HG02885 (cell line): ENCODE results near the gene SLMAP.
"Not testable (repeated sequence)": the region's sequence is repeated elsewhere in the genome, so short reads cannot be mapped to it uniquely, and the experiment has no call there.

ENCODE experiments used
- ATAC-seq: cut with Tn5 transposase; IDR thresholded peaks from one replicate; pipeline ENCODE4 v1.9.1; 2021; ENCODE audit warnings: mild to moderate bottlenecking; ENCODE audit not compliant: unreplicated experiment, poor library complexity

Gene SLMAP

DNA sequence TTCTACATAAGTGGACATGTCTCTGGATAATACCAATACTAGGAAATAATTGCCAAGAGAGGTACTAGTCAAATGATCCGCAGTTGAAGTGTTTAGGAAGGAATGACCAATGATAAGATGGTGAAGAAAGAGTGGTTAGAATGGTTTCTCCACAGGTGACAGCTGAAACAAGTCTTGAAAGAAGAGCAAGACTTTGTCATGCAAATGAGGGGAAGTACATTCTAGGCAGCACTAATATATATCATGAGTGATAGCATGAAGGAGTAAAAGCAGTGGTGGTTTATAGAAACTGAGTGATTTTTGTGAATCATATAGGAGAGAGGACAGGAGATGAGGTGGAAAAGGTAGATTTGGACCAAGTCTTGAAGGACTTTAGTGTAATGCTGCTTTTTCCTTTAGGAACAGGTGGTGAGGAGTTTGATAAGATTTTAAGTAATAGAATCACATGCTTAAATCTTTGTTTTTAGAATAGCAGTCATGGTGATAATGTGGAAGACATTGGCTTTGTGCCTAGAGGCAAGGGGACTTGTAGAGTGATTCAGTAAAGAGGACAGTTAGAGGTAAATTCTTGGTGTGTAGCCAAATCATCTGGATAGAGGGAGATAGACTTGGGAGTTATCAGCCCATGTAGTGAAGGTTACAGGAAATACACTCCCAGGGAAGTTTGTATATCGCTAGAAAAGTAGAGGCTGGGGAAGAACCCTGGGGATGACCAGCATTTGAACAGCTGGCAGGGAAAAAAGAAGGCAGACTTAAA lies 31.9 kb downstream of the SLMAP start:
- peak; percentile 97 for ATAC-seq

DNA sequence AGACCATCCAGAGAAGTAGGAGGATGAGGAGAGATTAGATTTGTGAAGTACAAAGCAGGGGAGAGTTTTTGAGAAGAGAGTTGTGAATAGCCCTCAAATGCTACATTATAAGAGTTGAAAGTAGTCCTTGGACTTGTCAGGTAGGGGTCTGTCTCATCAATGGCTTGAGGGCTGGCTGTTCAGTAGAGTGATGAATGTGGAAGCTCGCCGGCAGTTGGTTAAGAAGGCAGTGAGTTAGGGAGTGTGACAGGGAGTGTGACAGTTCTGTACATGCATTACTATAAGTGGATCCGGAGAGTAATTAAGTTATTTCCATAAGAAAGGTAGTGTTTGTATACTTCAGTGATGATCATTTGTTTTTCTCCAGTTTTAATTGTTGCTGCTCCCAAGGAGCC lies 32.5 kb downstream of the SLMAP start:
- ATAC-seq = no peak

DNA sequence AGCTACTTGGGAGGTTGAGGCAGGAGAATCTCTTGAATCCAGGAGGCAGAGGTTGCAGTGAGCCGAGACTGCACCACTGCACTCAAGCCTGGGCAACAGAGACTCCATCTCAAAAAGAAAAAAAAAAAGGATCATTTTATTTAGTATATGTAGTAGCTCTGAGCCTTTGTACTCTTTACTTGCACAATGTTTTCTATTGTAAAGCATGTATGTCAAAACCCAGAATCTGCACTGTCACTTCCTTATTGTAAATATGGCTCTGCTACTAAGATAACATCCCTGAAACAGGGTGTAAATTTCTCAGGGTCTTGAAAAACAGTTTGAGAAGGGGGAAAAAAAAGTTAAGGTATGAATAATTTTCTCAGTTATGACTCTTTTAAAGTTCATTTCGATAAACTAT lies 35.1 kb downstream of the SLMAP start:
- no peak for ATAC-seq

DNA sequence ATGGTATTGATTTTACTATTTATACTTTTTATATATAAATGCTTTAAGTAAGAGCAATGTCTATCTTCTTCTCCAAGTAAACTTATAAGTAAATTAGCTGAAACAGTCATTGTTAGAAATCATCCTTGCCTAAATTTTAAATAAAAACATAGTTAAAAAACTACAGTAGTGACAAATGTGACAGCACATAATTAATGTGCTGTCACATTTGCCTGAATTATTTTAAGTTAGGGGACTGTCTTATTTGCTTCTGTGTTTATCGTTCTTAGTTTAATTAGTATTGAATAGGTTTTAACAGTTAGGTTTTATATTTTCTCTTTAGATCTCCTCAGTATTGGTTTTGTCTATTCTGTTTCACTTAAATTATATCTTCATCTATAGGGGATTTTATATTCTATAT lies 36.1 kb downstream of the SLMAP start:
- no peak for ATAC-seq

DNA sequence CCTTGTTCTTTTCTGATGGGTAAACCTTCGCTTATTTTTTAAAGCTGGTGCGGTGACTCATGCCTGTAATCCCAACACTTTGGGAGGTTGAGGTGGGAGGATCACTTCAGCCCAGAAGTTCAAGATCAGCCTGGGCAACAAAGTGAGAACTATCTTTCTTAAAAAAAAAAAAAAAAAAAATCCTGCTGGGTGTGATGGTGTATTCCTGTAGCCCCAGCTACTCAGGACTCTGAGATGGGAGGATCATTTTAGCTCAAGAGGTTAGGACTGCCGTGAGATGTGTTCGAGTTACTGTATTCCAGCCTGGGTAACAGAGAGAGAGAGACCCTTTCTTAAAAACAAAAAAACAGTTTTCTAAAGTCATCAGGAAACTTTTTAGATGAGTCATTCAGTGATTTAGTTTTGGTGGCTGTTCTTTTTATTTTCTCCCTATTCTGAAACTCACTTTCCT lies 37.7 kb downstream of the SLMAP start:
- no peak for ATAC-seq

DNA sequence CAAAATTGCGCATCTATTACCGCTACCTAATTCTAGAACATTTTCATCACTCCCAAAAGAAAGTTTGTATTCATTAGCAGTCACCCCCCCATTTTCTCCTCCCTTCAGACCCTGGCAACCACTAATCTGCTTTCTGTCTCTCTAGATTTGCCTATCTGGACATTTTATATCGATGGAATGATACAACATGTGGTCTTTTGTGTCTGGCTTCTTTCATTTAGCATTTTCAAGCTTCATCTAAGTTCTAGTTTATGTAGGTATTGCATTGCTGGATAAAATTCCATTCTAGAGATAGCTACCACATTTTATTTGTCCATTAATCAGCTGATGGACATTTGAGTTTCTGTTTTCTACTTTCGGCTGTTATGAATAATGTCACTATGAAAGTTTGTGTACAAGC lies 38.4 kb downstream of the SLMAP start:
- no peak for ATAC-seq

DNA sequence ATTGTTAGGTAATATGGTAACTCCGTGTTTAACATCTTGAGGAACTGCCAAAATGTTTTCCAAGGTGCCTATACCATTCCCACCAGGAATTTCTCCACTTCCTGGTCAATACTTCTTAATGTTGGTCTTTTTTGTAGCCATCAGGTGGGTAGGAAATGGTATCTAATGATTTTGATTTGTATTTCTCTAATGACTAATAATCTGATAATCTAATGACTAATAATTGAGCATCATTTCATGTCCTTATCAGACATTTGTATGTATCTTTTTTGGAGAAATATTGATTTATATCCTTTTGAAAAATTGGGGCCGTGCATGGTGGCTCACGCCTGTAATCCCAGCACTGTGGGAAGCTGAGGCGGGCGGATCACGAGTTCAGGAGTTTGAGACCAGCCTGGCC lies 38.8 kb downstream of the SLMAP start:
- ATAC-seq = no peak

DNA sequence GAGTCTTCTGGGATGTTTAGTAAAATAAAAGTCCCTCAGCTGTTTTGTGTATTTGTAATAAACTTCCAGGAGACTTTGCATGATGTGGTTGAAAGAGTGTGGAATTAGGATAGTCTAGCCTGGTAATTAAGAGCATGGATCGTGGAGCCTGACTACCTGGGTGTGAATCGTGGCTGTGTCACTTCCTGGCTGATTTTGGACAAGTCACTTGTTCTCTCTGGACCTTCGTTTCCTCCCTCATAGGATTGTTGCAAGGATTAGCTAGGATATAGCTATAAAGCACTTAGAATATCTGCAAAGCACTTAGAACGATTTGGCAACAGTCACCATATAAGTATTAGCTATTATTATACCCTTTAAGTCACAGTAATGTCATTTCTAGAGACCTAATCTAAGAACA lies 40.2 kb downstream of the SLMAP start:
- ATAC-seq = no peak

DNA sequence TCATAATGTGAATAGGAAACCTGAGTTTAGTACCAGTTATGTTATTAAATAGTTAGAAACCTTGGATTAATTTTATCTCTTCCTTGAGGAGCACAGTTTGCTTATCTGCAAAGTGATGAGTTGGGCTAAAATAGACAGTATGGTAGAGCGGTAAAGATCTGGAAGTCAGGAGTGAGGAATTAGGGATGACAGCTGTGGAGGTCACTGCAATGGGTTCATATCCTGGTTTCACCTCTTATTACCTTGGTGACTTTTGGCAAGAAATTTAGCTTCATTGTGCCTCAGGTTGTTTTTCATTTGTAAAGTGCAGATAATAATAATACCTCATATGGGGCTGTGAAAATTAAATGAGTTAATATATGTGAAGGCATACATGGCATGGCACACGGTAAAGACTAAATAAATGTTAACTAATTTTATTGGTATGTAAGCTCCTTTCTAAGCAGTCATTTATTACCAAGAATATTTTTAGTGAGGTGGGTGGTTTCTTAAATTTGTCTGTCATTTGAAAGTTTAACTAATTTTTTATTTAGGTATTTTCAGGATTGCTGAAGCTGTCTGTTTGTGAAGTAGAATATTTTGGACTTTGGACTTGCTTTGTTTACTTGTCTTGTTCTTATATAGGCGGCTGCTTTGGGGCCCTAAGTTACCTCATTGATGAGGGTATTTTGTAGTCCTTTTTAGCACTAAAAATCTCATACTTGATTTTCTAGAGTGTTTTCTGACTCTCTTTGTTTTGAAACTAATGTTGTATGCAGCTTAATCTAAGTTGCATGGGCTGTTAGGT lies 41.8 kb downstream of the SLMAP start:
- ATAC-seq = no peak

DNA sequence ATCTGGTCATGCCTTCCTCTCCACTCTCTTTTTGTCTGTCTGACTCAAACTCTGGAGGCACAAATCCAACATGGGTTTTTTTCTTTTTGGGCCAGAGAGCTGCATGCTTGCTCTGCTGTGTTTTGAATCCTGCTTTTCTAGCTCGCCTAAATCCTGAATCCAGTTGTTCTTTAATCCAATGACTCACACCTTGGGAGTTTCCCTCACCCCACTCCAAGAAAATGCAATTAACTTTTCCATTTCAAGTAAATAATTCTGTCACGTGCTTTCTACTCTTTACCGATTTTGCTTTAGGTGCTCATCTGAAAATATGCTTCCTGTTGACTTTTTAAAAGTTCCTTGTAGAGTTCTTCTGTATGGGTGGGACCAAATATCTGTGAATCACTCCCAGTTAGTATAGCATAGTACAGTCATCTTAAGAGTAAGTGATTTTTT lies 47.6 kb downstream of the SLMAP start:
- ATAC-seq = no peak

DNA sequence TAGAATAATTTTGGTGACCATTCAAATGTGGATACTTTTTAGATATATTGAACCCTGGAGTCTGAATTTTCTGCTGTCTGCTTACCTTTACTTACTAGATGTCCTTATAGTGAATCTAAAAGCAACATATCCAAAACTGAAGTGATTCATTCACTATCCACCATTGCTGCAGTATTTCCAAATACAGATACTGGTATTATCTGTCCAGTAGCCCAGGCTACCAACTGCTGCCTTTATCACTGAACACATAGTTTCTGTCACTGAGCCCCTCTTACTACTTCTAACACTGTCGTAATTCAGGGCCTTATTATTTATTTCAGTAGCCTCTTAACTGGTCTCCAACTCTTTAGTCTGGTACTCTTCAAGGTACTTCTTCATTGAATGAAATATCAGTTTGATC lies 49.2 kb downstream of the SLMAP start:
- ATAC-seq = no peak

DNA sequence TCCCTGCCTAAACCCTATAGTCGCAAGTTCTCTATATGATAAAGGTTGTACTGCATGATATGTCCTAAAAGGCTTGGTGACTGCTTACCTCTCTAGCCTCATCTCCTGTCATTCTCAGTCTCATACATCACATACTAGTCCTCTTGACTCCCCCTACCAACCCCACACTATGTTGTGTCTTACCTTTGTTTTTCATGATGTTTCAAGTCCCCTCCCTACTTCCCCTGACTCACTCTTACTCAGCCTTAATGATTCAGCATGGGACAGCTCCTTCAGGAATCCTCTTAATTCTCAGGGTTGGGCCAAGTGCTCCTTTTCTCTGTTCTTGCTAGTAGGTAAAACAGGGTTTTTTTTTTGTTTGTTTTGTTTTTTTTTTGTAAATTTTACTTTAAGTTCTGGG lies 49.6 kb downstream of the SLMAP start:
- no peak for ATAC-seq

DNA sequence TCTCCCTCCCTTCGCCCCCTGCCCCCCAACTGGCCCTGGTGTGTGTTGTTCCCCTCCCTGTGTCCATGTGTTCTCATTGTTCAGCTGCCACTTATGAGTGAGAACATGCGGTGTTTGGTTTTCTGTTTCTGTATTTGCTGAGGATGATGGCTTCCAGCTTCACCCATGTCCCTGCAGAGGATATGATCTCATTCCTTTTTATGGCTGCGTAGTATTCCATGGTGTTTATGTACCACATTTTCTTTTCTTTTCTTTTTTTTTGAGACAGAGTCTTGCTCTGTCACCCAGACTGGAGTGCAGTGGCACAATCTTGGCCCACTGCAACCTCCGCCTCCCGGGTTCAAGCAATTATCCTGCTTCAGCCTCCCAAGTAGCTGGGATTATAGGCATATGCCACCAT lies 50.1 kb downstream of the SLMAP start:
- not testable (repeated sequence) for ATAC-seq

DNA sequence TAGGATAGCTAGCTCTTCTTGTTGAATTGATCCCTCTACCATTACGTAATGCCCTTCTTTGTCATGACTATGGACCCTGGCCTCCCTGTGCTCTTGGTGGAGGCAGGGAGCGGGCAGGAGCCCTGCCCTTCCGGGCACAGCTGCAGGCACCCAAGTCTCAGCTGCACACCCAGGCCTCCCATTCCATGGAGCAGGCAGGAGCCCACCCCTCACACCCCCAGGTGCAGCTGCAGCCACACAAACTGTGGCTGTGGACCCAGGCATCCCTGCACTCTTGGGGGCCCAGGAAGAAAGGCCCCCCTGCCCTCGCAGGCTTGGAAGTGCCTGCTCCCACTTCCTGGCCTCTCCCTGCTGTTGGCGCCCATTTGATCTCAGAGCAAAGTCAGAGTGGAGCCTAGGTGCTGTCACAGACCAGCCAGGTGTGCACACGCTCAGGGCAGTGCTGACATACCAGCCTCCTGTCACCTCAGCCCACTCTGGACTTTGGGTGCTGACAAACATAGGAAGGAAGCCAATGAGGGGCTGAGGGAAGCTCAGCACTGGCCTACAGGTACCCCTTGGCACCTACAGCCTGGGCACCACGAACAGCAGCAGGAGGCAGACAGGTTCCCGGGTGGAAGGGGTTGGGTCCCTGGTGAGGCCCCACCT lies 53.0 kb downstream of the SLMAP start:
- ATAC-seq = no peak

DNA sequence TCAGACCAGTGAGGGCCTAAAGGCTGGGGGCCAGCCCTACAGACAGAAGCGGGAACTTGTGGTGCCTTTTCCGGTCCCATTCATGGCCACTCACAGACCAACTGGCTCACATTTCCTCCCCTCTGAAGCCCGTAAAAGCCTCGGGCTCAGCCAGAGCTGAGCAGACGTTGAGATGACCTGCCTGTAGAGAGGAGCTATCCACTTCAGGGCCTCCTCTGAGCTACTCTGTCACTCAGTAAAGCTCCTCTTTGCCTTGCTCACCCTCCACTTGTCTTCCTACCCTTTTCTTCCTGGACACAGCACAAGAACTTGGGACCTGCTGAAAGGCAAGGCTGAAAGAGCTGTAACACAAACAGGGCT lies 53.5 kb downstream of the SLMAP start:
- no peak for ATAC-seq

DNA sequence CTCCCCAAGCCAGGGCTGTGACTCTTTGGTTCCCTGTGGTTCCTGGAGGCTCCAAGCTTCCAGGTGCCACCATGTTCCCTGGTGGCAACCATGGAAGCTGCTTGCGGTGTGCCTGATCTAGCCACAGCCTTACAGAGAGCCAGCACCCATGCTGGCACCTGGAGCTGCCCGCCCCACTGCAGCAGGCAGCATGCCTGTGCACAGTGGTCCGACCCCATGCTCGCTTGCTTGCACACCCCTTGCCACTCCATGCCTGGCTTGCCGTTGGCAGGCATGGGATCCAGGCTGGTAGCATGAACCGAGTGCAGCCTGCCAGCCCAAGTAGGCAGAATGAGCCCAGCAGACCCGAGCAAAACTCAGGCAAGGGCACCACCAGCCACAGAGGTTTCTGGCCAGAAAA lies 53.9 kb downstream of the SLMAP start:
- ATAC-seq = no peak

DNA sequence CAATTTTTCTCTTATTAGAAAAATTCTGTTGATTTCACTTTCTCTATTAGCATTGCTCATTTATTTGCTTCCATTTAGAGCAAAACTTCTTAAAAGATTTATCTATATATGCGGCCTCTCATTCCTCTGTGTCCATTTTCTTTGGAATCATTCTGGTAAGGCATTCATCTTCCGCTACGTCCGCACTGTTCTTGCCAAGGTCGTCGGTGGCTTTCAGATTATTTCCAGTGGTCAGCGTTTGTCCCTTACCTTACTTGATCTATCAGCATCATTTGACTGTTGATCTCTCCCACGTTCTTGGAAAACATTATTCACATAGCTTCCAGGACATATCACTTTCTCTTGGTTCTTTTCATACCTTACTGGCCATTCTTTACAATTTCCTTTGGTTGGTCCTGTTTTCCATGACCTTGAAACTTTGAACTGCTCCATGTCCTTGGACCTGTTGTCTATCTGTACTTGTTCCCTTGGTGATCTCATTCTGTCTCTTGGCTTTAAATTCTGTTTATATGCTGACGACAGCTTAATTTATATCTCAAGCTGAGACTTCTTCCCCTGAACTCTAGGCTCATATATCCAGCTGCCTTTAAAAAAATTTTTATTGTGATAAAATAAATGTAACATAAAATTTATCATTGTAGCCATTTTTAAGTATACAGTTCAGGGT lies 54.5 kb downstream of the SLMAP start:
- no peak for ATAC-seq

DNA sequence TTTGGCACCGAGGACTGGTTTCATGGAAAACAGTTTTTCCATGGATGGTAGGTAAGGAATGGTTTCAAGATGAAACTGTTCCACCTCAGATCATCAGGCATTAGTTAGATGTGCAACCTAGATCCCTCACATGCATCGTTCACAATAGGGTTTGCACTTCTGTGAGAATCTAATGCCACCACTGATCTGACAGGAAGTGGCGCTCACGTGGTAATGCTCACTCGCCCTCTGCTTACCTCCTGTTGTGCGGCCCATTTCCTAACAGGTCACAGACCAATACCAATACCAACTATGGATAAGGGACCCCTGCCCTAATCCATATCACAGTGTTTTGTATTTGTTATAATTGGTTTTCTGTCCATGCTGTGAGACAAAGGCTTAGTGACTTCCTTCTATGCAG lies 58.9 kb downstream of the SLMAP start:
- peak; percentile 48 for ATAC-seq

DNA sequence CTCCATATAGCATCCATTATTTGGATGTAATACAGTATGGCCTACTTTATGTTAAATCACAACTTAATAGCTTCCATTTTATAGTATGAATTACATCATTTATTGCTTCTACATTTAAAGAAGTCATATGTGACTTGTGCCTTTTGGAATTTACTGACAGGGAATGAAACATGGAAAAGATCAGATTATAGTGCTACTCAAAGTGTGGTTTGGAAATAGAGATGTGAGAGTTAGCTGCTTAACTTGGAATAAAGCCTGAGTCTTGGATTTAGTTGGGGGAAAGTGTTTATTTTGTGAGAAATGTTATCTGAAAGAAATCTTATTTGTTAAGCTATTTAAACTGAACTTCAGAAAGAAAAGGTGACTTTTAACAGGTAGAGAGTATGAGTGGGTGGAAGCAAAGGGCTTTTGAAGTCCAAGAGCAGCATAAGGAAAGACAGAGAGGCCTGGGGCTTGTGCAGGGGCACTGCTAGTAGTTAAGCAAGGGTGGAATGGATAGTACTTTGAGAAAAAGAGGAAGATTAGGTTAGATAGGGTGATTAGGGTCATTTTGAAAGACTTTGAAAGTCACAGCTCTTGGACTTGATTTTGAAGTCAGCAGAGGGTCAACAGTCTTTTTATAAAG lies 60.5 kb downstream of the SLMAP start:
- ATAC-seq = no peak

DNA sequence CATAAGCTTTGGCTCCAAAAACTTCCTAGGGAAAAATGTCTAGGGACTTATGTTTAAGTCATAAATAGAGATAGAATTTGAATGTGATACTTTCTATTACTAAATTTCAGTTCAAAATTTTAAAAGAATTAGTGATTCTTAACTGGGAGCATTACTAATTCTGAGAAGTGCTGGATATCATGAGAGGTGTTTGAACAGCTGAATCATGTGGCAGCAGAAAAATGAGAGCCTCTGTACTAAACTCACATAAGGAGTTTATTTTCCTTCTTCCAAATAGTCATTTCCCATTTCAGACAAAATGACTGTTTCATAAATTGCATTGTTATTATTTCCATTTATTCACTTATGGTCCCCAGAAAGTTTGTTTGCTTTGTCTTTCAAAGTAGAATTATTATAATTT lies 62.7 kb downstream of the SLMAP start:
- no peak for ATAC-seq
